ENCODE data around the gene KIF12.
"Not testable (repeated sequence)": the region's sequence is repeated elsewhere in the genome, so short reads cannot be mapped to it uniquely, and the experiment has no call there.

KIF12 gene

GRCh38 chr9:114049441-114050225 is 49.5 kb downstream of the KIF12 start:
- no peak overlapping the region for H3K27ac ChIP-seq
- TF ChIP-seq ZFX (IDR thresholded peaks at IDR 0.05), result no peak
- TF ChIP-seq CTCF (conservative IDR thresholded peaks at IDR 0.05), result no peak

GRCh38 chr9:114048533-114049415 is 50.3 kb downstream of the KIF12 start:
- no peak for TF ChIP-seq ZFX (IDR thresholded peaks at IDR 0.05)
- TF ChIP-seq CTCF (conservative IDR thresholded peaks at IDR 0.05), result no peak

GRCh38 chr9:114047717-114048116 is 51.4 kb downstream of the KIF12 start:
- TF ChIP-seq ZFX (IDR thresholded peaks at IDR 0.05), result no peak
- no peak for TF ChIP-seq CTCF (conservative IDR thresholded peaks at IDR 0.05)
- no peak overlapping the region for H3K27ac ChIP-seq

More at GRCh38 chr9:114048533-114049415, 50.3 kb downstream of the KIF12 start:
- H3K27ac ChIP-seq, result no peak overlapping the region

DNA sequence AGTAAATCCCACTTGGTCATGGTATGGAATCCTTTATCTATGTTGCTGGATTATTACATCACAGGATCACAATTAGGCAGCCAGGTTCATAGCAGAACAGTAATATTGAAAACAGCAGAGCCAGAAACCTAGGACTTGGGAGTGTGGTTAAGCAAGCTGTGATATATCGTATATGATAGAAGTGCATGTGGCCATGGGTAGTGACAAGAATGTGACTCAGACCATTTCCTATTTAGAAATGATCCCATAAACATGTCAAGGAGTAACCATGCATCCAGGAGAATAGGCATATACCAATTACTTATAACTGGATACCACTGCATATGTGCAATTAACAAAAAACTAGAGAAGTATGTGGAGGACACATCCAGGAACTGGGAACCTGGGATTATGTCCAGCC is 52.2 kb downstream of the KIF12 start:
- H3K27ac ChIP-seq, result no peak overlapping the region
- no peak for TF ChIP-seq ZFX (IDR thresholded peaks at IDR 0.05)

DNA sequence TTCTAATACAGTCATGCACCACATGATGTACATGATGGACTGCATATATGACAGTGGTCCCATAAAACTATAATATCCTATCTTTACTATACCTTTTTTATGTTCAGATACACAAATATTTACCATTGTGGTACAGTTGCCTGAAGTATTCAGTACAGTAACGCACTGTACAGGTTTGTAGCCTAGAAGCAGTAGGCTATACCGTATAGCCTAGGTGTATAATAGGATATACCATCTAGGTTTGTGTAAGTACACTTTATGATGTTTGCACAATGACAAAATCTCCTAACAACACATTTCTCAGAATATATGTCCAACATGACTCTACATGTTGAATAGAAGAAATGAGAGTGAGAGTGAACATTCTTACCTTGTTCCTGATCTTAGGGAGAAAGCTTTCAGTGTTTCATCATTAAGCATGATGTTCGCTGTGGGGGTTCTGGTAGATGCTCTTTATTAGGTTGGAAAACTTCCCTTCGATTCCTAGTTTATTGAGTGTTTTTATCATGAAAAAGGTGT is 52.8 kb downstream of the KIF12 start:
- H3K27ac ChIP-seq, result no peak overlapping the region
- TF ChIP-seq CTCF (conservative IDR thresholded peaks at IDR 0.05), result no peak
- TF ChIP-seq ZFX (IDR thresholded peaks at IDR 0.05), result no peak

DNA sequence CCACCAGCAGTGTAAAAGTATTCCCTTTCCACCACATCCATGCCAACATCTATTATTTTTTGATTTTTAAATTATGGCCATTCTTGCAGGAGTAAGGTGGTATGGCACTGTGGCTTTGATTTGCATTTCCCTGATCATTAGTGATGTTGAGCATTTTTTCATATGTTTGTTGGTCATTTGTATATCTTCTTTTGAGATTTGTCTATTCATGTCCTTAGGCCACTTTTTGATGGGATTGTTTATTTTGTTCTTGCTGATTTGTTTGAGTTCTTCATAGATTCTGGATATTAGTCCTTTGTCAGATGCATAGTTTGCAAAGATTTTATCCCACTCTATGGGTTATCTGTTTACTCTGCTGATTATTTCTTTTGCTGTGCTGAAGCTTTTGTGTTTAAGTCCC is 55.4 kb downstream of the KIF12 start:
- H3K27ac ChIP-seq, result not testable (repeated sequence)
